IPS-11a (cell line): ENCODE data around the gene SCYL1.
"Not testable (repeated sequence)": the region's sequence is repeated elsewhere in the genome, so short reads cannot be mapped to it uniquely, and the experiment has no call there.

ENCODE experiments used
- H3K4me3 ChIP-seq: one replicate; pipeline ENCODE4 v1.5.1; 2013; ENCODE audit warnings: low read depth, low read length, control low read depth

SCYL1 gene

GRCh38 chr11:65564879-65565559, 40.1 kb downstream of the SCYL1 start:
- not testable (repeated sequence) for H3K4me3 ChIP-seq

GRCh38 chr11:65565624-65566453, 41.0 kb downstream of the SCYL1 start:
- H3K4me3 ChIP-seq: no peak overlapping the region

DNA sequence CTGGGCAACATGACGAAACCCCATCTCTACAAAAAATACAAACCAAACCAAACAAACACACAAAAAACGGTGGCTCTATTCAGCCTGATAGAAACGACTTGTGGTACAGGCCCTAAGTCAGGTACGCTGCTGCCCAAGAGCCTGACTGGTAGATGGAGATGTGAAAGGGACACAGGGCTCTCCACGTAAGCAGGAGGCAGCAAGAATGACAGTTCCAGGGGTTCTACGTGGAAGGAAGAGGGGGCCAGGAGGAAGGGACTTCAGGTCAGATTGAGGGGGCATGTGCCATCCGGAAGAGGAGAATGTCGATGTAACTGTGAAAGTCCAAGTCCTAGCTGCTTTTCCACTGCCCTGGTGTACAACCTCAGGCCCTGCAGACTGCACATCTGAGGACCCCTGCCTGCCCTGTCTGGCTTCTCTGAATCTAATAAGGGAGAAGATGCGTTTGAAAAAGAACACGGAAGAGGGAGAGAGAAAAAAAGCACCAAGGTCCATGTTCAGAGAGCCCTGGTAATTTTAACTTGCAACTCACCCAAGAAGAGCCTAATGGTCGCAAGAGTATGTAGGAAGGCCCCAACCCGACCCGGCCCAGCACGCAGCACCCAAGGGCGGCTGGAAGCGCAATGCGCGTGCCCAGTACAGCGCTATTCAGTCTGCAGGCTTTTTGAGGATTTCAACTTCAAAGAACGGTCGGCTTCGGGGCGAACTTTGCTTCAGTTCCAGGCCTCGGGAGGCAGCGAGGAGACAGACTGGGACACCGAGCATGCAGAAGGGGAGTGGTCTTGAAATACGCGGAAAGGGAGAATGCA, 44.5 kb downstream of the SCYL1 start:
- H3K4me3 ChIP-seq: peak overlapping the region; percentile 92

DNA sequence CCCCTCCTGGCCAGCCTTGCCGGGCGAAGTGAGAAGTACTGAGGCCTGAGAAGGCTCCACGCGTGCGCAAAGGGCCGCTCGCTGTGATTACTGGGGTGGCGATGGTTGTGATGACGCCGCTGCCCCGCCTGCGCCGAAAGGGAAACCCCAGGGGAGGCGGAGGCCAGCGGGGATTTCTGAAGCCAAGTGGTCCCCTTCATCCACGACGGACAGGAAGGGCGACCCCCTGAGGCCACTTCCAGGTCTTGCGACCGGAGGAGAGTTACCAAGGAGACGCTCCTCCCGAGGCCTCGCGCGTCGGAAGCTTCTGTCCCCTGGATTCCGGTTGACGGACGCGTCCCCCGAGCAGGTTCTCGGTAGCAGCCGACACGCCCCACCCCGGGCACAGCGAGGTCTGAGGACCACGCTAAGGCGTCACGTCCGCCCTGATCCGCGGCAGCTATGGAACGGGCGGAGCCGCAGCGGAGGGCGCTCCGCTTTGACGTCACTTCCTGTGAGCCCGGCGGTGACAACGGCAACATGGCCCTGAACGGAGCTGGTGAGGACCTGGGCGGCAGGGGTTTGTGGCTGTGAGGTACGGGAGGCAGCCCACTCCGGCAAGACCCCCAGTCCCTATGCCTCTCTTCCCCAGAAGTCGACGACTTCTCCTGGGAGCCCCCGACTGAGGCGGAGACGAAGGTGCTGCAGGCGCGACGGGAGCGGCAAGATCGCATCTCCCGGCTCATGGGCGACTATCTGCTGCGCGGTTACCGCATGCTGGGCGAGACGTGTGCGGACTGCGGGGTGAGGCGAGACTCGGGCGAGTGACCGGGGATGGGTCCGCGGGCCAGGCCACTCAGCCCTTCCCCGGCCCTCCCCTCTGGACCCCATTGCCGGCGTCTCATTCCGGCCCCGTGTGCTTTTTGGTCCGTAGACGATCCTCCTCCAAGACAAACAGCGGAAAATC, 45.4 kb downstream of the SCYL1 start, which contains the start of gene ZNRD2:
Gene ZNRD2, plus strand, starts transcription at position 505 of the 946 bp plus-strand sequence. Its CDS starts 15 bp downstream, at position 520.
- H3K4me3 ChIP-seq: peak within 1 kb of the TSS; percentile 92

- H3K4me3 ChIP-seq: peak overlapping the region; percentile 92
Measured at GRCh38 chr11:65571420-65571819, 46.5 kb downstream of the SCYL1 start.

- H3K4me3 ChIP-seq: peak overlapping the region; percentile 14
Measured at GRCh38 chr11:65571940-65572339, 47.1 kb downstream of the SCYL1 start.

- H3K4me3 ChIP-seq: peak within 1 kb of the TSS; percentile 31
Measured at GRCh38 chr11:65572356-65573051, 47.6 kb downstream of the SCYL1 start, which contains the start of gene FAM89B. Gene FAM89B, plus strand, starts transcription at chr11:65572538. Its CDS starts 132 bp downstream, at chr11:65572670.

DNA sequence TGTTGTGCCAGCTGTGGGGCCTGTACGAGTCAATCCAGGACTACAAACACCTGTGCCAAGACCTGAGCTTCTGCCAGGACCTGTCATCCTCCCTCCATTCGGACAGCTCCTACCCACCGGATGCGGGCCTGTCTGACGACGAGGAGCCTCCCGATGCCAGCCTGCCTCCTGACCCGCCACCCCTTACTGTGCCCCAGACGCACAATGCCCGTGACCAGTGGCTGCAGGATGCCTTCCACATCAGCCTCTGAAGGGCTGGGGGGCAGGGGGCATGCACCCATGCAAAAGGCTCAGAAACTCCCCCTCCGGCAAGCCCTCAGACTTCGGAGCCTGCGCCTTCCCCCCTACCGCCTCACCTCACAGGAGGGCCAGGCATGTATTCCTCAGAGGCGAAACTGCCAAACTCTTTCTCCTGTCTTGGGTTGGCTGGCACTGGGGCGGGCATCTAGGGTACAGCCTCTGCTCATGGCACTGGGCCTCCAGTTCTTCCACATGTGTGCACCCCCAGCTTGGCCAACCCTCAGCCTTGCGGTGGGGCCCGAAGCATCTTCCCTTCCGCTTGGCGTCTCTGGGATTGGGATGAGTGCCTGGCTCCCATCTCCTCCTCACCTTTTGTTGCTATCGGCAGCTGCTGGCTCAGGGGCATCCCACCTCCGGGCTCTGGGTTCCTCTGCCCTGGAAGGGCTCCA, 48.7 kb downstream of the SCYL1 start:
- no peak overlapping the region for H3K4me3 ChIP-seq

GRCh38 chr11:65574109-65574810, 49.4 kb downstream of the SCYL1 start:
- peak overlapping the region; percentile 20 for H3K4me3 ChIP-seq

DNA sequence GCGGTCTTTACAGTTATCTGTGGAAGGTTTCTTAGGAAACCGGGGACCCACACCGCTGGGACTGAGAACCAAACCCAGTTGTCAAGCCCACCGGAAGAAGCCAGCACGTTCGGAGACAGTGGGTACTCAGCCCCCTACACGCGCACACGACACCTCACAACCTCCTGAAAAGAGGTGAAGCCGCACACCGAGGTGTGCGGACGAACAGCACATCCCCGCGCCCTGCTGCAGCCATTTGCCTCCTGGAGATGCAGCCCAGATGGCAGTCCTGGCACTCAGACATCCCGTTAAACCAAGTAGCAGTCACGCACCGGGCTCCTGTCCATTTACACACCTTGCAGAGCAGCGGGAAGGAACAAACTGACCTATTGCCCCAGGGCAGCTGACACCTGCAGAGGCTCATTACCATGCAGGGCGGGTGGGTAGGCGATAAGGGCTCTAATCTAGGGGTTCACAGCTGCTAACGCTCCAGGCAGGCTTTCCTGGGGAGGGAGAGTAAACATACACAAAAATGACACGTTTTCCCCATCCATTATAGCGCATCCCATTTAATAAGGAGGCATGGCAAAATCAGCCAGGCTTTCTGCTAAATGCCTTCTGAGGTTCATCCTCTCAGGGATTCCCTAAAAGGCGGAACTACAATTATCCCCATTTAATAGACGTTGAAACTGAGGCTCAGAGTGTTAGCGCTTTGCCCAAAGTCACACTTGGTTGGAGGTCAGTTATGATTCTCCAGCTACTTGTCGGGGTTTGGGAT, 50.1 kb downstream of the SCYL1 start:
- peak overlapping the region; percentile 2 for H3K4me3 ChIP-seq

DNA sequence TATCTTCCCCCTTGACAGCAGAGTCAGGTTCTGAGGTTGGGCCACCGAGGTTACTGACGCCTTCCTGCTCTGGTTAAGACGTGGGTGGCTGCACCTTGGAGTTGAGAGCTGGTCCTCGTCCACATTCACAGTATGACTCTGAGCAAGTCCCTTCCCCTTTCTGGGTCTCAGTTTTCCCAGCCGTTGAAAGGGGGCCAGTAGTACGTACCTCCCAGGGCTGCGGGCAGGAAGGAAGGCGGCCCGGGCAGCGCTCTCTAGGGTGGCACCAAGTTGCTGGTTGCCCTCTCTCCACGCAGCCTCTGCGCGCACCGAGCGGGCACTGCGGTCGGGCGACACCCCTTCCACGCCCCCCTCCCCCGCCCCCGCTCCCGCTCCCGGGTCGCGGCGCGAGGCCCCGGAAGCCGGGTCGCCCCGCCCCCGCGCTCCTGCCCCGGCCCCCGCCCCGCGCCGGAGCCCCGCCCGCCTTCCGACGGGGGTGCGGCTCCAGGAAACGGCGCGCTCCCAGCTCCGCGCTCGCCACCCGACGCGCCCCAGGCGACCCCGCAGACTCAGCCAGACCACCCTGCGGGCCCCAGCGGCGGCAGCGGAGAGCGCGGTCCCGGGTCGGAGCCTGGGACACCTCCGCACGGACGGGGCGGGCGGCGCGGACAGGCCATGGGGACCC, 50.8 kb downstream of the SCYL1 start, which contains the start of gene EHBP1L1:
Gene EHBP1L1, plus strand, starts transcription at position 486 of the 664 bp plus-strand sequence. CDS start 250 bp downstream, outside the sequence.
- H3K4me3 ChIP-seq: peak within 1 kb of the TSS; percentile 25

DNA sequence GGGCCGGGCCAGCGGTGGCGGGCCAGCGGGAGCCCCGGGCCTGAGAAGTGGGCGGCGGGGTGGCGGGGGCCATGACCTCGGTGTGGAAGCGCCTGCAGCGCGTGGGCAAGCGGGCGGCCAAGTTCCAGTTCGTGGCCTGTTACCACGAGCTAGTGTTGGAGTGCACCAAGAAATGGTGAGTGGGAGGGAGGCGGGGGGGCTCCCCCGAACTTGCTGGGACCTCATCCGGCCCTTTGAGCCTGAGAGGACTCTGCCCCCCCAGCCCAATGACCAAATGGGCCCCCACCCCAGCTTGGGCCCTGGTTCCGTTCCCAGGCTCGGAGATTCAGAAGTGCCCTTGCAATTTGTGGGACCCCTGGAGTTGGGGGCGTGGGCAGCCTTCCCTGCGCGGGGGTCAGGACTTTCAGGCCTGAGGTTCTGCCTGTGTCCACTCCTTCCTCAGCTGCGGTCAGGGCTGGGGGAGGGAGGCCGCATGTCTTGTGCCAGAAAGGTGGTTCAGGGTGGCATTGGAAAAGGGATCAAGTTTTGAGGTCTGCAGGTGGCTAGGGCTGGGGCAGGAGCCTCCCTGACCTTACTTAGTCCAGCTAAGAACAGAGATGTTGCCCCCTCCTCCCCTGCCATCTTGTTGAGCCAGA, 51.5 kb downstream of the SCYL1 start:
- peak overlapping the region; percentile 25 for H3K4me3 ChIP-seq

DNA sequence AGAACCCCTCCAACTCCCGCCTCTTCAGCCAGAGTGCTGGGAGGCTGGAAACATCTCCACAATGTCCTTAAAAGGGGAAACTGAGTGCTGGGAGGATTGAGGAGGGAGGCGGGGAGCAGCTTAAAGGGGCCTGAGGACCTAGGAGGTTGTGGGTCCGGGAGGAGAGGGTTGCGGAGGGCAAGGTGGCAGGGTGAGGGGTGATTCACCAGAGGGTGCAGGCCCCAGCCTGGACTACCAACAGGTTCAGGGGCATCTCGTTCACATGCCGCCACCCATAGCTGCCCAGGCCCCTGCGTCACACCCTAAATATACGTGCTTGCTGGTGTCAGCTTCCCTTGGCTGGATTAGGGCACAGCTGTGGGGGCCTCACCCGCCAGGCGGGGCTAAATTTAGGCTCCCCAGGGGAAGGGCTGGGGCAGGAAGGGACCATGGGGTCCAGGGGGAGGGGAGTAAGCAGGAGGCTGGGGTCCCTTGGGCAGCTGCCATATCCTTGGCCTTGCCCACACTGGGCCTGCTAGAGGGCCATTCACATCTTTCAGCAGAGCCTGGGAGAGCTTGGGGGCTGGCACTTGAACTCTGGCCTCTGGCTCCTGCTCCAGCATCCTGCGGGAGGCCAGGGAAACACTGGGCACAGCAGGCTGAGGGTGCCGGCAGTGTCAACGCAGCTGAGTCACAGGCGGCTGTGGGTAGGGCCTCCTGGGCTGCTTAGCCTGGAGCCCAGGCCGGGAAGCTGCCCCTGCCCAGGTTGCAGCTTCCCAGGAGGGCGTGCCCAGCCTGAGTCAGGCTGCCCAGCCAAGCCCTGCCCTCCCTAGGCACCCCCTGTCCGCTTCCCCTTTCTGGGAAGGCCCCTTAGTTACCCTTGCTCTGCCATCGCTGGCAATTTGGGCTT, 52.2 kb downstream of the SCYL1 start:
- H3K4me3 ChIP-seq: no peak overlapping the region

DNA sequence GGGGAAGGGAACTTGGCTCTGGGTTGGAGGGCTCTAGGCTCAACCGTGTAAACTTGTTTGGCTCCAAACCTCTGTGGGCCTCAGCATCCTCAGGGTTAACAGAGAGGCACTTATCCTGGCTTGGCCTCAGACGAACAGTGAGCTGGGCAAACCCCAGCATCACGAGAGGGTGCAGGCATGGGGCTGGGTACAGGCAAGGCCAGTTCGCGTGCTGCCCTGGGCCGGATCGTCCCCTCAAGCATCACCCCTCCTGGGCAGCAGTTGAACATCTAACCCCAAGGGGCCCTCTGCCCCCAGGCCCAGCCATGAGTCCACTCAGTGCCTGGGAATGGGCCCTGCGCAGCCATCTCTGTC, 52.9 kb downstream of the SCYL1 start:
- no peak overlapping the region for H3K4me3 ChIP-seq

GRCh38 chr11:65578134-65578533, 53.3 kb downstream of the SCYL1 start:
- no peak overlapping the region for H3K4me3 ChIP-seq
